AG04449 (cell line): ENCODE data around the gene SSX2IP.

ENCODE experiments used
- CTCF ChIA-PET: fragments of 350-600 bp; formaldehyde crosslinking; extraction: SDS; loops from one replicate; lab custom pipeline; 2021; ENCODE audit warnings: antibody characterized with exemption; lab: Yijun Ruan, JAX
- POLR2A ChIA-PET: fragments of 400-600, 350-600 bp; formaldehyde crosslinking; extraction: SDS; loops from one replicate; lab custom pipeline; 2020; ENCODE audit warnings: antibody characterized with exemption, inconsistent platforms; lab: Yijun Ruan, JAX
- DNase-seq: peaks from one replicate; pipeline ENCODE4 v3.0.0-alpha.2; 2010; ENCODE audit warnings: low read depth, low spot score
- H3K4me3 ChIP-seq: 2 replicates; pipeline ENCODE4 v1.5.1; 2011; ENCODE audit warnings: low read depth, mild to moderate bottlenecking, control low read depth, low read length
- CTCF ChIP-seq: IDR thresholded peaks from one replicate; pipeline ENCODE4 v1.5.1; 2011; ENCODE audit warnings: mild to moderate bottlenecking, moderate library complexity, low read length, control low read depth, inconsistent platforms; ENCODE audit not compliant: insufficient read depth; ENCODE audit errors: missing control alignments

The SSX2IP gene

DNA sequence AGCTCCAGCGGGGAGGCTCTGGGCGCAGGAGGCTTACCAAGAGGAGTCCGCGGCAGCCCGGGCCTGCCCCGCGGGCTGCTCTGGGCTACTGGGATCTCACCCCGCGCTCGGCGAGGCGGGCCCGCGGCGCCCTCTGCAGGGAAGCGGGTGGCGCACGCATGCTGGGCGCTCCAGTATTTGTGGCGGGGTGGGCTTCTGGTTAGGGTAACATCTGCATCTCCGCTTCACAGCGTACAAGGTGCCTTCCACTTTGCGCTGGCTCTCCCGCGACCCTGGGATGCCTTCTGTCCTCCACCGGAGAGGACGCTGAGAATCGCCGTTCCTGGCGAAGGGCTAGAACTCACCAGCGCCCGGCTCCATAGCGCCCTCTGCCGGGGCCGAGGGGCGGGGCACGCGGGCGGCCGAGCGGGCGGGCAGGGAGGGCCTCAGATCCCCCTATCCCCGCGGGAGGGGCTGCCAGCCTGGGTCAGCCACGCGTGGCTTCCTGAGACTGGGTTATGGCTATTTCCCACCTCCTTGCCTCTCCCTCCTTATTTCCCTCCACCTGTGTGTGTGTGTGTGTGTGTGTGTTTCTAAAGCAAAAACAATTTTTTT lies 69.4 kb downstream of the SSX2IP start:
- DNase-seq: no peak
- CTCF ChIA-PET: interaction anchor here (0.6 to 6.2 kb wide), 38 partner anchors 8 to 479 kb away, joined by 3 to 52 read pairs (median 4); partner anchors contain the start of genes CTBS, GNG5, PRKACB and SPATA1
- peak; percentile 79 for TF ChIP-seq CTCF
- POLR2A ChIA-PET: interaction anchor here (1.3 to 2.1 kb wide), 2 partner anchors 47 to 115 kb away, joined by 4 to 6 read pairs; partner anchors contain the start of genes GNG5 and SPATA1
- peak overlapping the region; percentile 69 for H3K4me3 ChIP-seq

GRCh38 chr1:84619383-84620102 lies 70.7 kb downstream of the SSX2IP start:
- POLR2A ChIA-PET: interaction anchor here (0.6 to 2.1 kb wide), 3 partner anchors 46 to 114 kb away, joined by 3 to 6 read pairs (median 4); partner anchors contain the start of genes CTBS, GNG5 and SPATA1
- no peak for DNase-seq
- H3K4me3 ChIP-seq: no peak overlapping the region
- CTCF ChIA-PET: interaction anchor here (0.7 to 6.2 kb wide), 35 partner anchors 8 to 478 kb away, joined by 3 to 52 read pairs (median 4); partner anchors contain the start of genes CTBS, GNG5, PRKACB and SPATA1
- TF ChIP-seq CTCF: no peak

DNA sequence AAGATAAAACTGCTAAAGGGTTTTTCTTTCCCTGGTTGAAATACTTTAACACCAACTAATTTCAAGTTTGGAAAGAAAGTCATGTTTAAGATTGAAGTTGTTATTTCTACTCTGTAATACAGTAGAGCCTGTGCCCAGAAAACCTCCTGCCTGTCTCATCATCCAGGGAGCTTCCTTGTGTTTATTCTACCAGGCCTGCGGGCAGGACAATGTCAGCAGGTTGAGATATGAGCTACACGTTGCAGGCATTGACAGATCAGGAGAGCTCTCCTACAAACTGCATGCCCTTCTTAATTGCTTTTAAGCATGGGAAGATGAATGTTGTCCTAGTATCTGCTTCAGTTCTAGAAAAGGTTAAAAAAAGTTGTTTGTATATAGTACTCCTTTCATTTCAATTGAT lies 72.9 kb downstream of the SSX2IP start:
- ChIA-PET CTCF (no interaction called here), POLR2A (no interaction called here)
- no peak for DNase-seq
- no peak overlapping the region for H3K4me3 ChIP-seq
- no peak for TF ChIP-seq CTCF

- ChIA-PET POLR2A (no interaction called here), CTCF (no interaction called here)
- TF ChIP-seq CTCF: no peak
- H3K4me3 ChIP-seq: no peak overlapping the region
- no peak for DNase-seq
Measured at GRCh38 chr1:84615790-84616189, 74.5 kb downstream of the SSX2IP start.

DNA sequence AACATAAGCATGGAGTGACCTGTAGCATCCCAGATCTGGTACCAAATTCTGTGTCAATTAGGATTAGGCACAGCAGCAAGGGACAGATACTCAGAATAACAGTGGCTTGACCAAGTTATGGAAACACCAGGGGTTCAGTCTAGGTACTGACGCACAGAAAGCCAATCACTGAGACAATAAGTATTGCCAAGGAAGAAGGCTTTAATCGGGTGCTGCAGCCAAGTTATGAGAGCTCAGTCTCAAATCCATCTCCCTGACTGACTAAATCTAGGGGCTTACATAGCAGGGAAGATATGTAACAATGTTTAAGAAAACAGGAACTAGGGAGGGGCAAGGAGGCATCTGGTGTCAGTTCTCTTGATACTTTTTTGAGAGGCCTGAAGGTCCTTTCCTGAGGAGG lies 76.4 kb downstream of the SSX2IP start:
- POLR2A ChIA-PET: no interaction called here
- DNase-seq: no peak
- no peak for TF ChIP-seq CTCF
- CTCF ChIA-PET: interaction anchor here (0.8 to 3.3 kb wide), 6 partner anchors 8 to 172 kb away, joined by 3 to 17 read pairs (median 4); no protein-coding TSS in a partner anchor
- no peak overlapping the region for H3K4me3 ChIP-seq

DNA sequence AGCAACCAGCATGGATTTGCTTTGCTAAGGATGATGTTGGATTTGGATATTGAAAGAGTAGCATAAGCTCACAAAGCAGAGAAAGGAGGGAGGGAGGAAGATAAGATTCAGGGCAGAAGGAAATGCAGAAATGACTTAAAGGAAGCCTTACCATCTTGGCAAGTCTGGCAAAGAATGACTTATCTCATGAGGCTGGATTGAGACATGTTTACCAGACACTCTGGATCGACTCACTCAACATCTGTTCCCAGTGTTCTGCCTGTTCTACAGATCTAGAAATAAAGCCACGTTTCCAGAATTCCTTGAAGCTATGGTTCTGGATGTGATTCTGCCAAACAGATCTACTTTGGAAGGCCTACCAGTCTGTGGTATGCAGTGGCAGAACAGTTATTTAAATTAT lies 77.2 kb downstream of the SSX2IP start:
- POLR2A ChIA-PET: no interaction called here

More for the DNA sequence above, 77.2 kb downstream of the SSX2IP start:
- CTCF ChIA-PET: interaction anchor here (0.6 to 3.3 kb wide), 7 partner anchors 7 to 171 kb away, joined by 3 to 17 read pairs (median 4); partner anchors contain the start of gene CTBS
- no peak for DNase-seq
- no peak for TF ChIP-seq CTCF
- no peak overlapping the region for H3K4me3 ChIP-seq
